Muscle of leg (tissue), 16 donors: ENCODE data around the gene IRF7. TPM values are rescaled to one million over a fixed set of nuclear protein-coding genes. Genes with fewer than 3 reads are reported as not detected.

Experiments used
- DNase-seq: peaks from one replicate; pipeline ENCODE4 v3.0.0; 2013
- H3K27ac ChIP-seq: one replicate; pipeline ENCODE4 v1.5.1; 2013; ENCODE audit warnings: mild to moderate bottlenecking, low read length, control low read depth
- H3K27me3 ChIP-seq: one replicate; pipeline ENCODE4 v1.6.1; 2013; ENCODE audit warnings: low read length; ENCODE audit not compliant: control insufficient read depth, insufficient read depth
- H3K36me3 ChIP-seq: one replicate; pipeline ENCODE4 v1.6.1; 2013; ENCODE audit warnings: low read length; ENCODE audit not compliant: control insufficient read depth, insufficient read depth
- H3K4me1 ChIP-seq: one replicate; pipeline ENCODE4 v1.6.1; 2013; ENCODE audit warnings: low read length; ENCODE audit not compliant: control insufficient read depth, insufficient read depth
- H3K4me3 ChIP-seq: one replicate; pipeline ENCODE4 v1.5.1; 2013; ENCODE audit warnings: low read length, control low read depth
- H3K9me3 ChIP-seq: replicated peaks from 2 replicates; pipeline ENCODE4 v1.6.1; 2013; ENCODE audit warnings: low read depth, low read length; ENCODE audit not compliant: control insufficient read depth
- WGBS: methylation state at CpG from one replicate; pipeline ENCODE4 v1.1.5; 2013; ENCODE audit warnings: missing lambda C conversion rate; ENCODE audit not compliant: insufficient coverage; 5-methylcytosine and 5-hydroxymethylcytosine counted together
- long read RNA-seq, 11 donors: transcript quantifications; one replicate each; lab custom pipeline, GENCODE V29; 2026
- polyA plus RNA-seq, 8 donors: library from polyadenylated mRNA; unstranded; fragments of 120-200 nt; gene quantifications; one replicate each; pipeline versions ENCODE4 v1.2.1 to v1.2.3, GENCODE V29; 2013; ENCODE audit warnings: inconsistent platforms in 1 of 8, low replicate concordance in 1 of 8; ENCODE audit not compliant: insufficient read length in 8 of 8, insufficient read depth in 1 of 8
- total RNA-seq: library from RNA; stranded (reverse); fragments of 120-200 nt; gene quantifications from one replicate; pipeline ENCODE4 v1.2.4, GENCODE V29; 2013

Gene IRF7
- total RNA-seq (11.3 TPM), polyA plus RNA-seq (10 to 100 TPM in 3 of 8 donors, 1 to 10 TPM in 5; 7.8 to 14.7 (median 9.6) TPM)
- long read RNA-seq, donor 1, partial matches to known transcripts: 0 of 1 reads
- long read RNA-seq, donor 1, other reads (novel, unspliced or antisense): 0 of 1 reads
- long read RNA-seq, donor 2: 0 reads
- long read RNA-seq, donor 3, partial matches to known transcripts: 0 of 4 reads
- long read RNA-seq, donor 3, other reads (novel, unspliced or antisense): 0 of 4 reads
- long read RNA-seq, donor 4, partial matches to known transcripts: 5 of 6 reads
- long read RNA-seq, donor 4, other reads (novel, unspliced or antisense): 0 of 6 reads
- long read RNA-seq, donor 5, partial matches to known transcripts: 7 of 12 reads
- long read RNA-seq, donor 5, other reads (novel, unspliced or antisense): 0 of 12 reads
- long read RNA-seq, donor 6, partial matches to known transcripts: 0 of 5 reads
- long read RNA-seq, donor 6, other reads (novel, unspliced or antisense): 0 of 5 reads
- long read RNA-seq, donor 7, partial matches to known transcripts: 0 of 4 reads
- long read RNA-seq, donor 7, other reads (novel, unspliced or antisense): 0 of 4 reads
- long read RNA-seq, donor 8, partial matches to known transcripts: 0 of 2 reads
- long read RNA-seq, donor 8, other reads (novel, unspliced or antisense): 0 of 2 reads
- long read RNA-seq, donor 9, transcript IRF7-211 (2 exons, 806 nt): major isoform, 5 of 5 reads
- long read RNA-seq, donor 9, partial matches to known transcripts: 0 of 5 reads
- long read RNA-seq, donor 9, other reads (novel, unspliced or antisense): 0 of 5 reads
- long read RNA-seq, donor 10: 0 reads
- long read RNA-seq, donor 11, partial matches to known transcripts: 0 of 2 reads
- long read RNA-seq, donor 11, other reads (novel, unspliced or antisense): 0 of 2 reads

- DNase-seq: peak; percentile 98
- WGBS: 1% methylated on average over 58 of the region's 66 CpGs
- Histone ChIP-seq H3K9me3 (no peaks in the 10 kb centered on the region), H3K4me1 (peaks cover 47% of the 10 kb centered on the region), H3K4me3 (peak within 1 kb of the TSS; percentile 91), H3K27me3 (no peaks in the 10 kb centered on the region), H3K36me3 (peaks cover 46% of the 10 kb centered on the region), H3K27ac (peak within 1 kb of the TSS; percentile 97)
Measured at GRCh38 chr11:615504-616319, at the start of gene IRF7. TSS of gene IRF7 (minus strand) at chr11:615950. CDS start at chr11:615364, 586 bp downstream.

GRCh38 chr11:665062-665703 is 49.4 kb upstream of the IRF7 start:
- Histone ChIP-seq H3K27ac (peak overlapping the region; percentile 37), H3K4me3 (no peak overlapping the region), H3K36me3 (peaks cover 19% of the 10 kb centered on the region), H3K9me3 (no peaks in the 10 kb centered on the region), H3K27me3 (no peaks in the 10 kb centered on the region), H3K4me1 (peaks cover 10% of the 10 kb centered on the region)
- WGBS: 62% methylated on average over 3 of the region's 15 CpGs
- peak; percentile 86 for DNase-seq

GRCh38 chr11:662689-663274 is 47.0 kb upstream of the IRF7 start:
- Histone ChIP-seq H3K27me3 (no peaks in the 10 kb centered on the region), H3K9me3 (no peaks in the 10 kb centered on the region), H3K4me1 (peaks cover 10% of the 10 kb centered on the region), H3K36me3 (peaks cover 35% of the 10 kb centered on the region), H3K27ac (no peak overlapping the region), H3K4me3 (no peak overlapping the region)
- peak; percentile 32 for DNase-seq
- WGBS: 67% methylated on average over 13 of the region's 15 CpGs

GRCh38 chr11:660681-661444 is 45.1 kb upstream of the IRF7 start:
- no peak overlapping the region for H3K4me3 ChIP-seq
- no peaks in the 10 kb centered on the region for H3K9me3 ChIP-seq
- peaks cover 8% of the 10 kb centered on the region for H3K4me1 ChIP-seq
- peaks cover 49% of the 10 kb centered on the region for H3K36me3 ChIP-seq
- no peak for DNase-seq
- H3K27me3 ChIP-seq: no peaks in the 10 kb centered on the region
- 82% methylated on average over 12 of the region's 19 CpGs for WGBS
- no peak overlapping the region for H3K27ac ChIP-seq

GRCh38 chr11:660281-660680 is 44.5 kb upstream of the IRF7 start:
- H3K36me3 ChIP-seq: peaks cover 47% of the 10 kb centered on the region
- H3K9me3 ChIP-seq: no peaks in the 10 kb centered on the region
- peaks cover 3% of the 10 kb centered on the region for H3K4me1 ChIP-seq
- H3K27ac ChIP-seq: no peak overlapping the region
- no peaks in the 10 kb centered on the region for H3K27me3 ChIP-seq
- WGBS: 80% methylated on average over 14 of the region's 19 CpGs
- no peak for DNase-seq
- no peak overlapping the region for H3K4me3 ChIP-seq

GRCh38 chr11:659532-660085 is 43.9 kb upstream of the IRF7 start:
- peaks cover 3% of the 10 kb centered on the region for H3K4me1 ChIP-seq
- WGBS: 88% methylated on average over 16 of the region's 16 CpGs
- DNase-seq: no peak
- peaks cover 47% of the 10 kb centered on the region for H3K36me3 ChIP-seq
- no peak overlapping the region for H3K27ac ChIP-seq
- no peaks in the 10 kb centered on the region for H3K27me3 ChIP-seq
- no peaks in the 10 kb centered on the region for H3K9me3 ChIP-seq
- no peak overlapping the region for H3K4me3 ChIP-seq

- H3K4me1 ChIP-seq: peaks cover under 1% of the 10 kb centered on the region
- H3K27me3 ChIP-seq: no peaks in the 10 kb centered on the region
- no peak for DNase-seq
- H3K9me3 ChIP-seq: no peaks in the 10 kb centered on the region
- no peak overlapping the region for H3K4me3 ChIP-seq
- peaks cover 42% of the 10 kb centered on the region for H3K36me3 ChIP-seq
- WGBS: 84% methylated on average over 8 of the region's 14 CpGs
- H3K27ac ChIP-seq: no peak overlapping the region
Measured at GRCh38 chr11:657691-658126, 42.0 kb upstream of the IRF7 start.

GRCh38 chr11:656866-657265 is 41.1 kb upstream of the IRF7 start:
- H3K27ac ChIP-seq: no peak overlapping the region
- no peaks in the 10 kb centered on the region for H3K4me1 ChIP-seq
- H3K27me3 ChIP-seq: no peaks in the 10 kb centered on the region
- H3K9me3 ChIP-seq: no peaks in the 10 kb centered on the region
- 84% methylated on average over 5 of the region's 7 CpGs for WGBS
- DNase-seq: no peak
- peaks cover 36% of the 10 kb centered on the region for H3K36me3 ChIP-seq
- H3K4me3 ChIP-seq: no peak overlapping the region
